Measurements from ENCODE around the gene PITPNM2. TPM values are rescaled to one million over a fixed set of nuclear protein-coding genes. Genes with fewer than 3 reads are reported as not detected.

The PITPNM2 gene
- 2.9 and 4.1 TPM in 2 replicates for total RNA-seq

GRCh38 chr12:123150744-123151456 lies at the start of gene PITPNM2:
PITPNM2 (minus strand) TSS chr12:123151090; CDS start chr12:123034590, 116,500 bp downstream.

Other genes starting within 250 kb of the PITPNM2 start
- 6.3 and 10.5 TPM in 2 replicates for gene ABCB9, start 184.6 kb downstream of the PITPNM2 start, total RNA-seq
- gene OGFOD2, start 175.8 kb downstream of the PITPNM2 start, total RNA-seq: 7.0 and 15.6 TPM in 2 replicates
- gene ARL6IP4, start 170.4 kb downstream of the PITPNM2 start, total RNA-seq: 262 and 285 TPM in 2 replicates
- gene MPHOSPH9, start 82.1 kb upstream of the PITPNM2 start, total RNA-seq: 15.0 and 28.2 TPM in 2 replicates
- 12.0 and 17.7 TPM in 2 replicates for gene MTRFR, start 82.3 kb upstream of the PITPNM2 start, total RNA-seq
- 135 and 193 TPM in 2 replicates for gene CDK2AP1, start 120.8 kb upstream of the PITPNM2 start, total RNA-seq
- gene SBNO1, start 213.8 kb upstream of the PITPNM2 start, total RNA-seq: 16.2 and 17.0 TPM in 2 replicates
- 42.1 and 54.0 TPM in 2 replicates for gene KMT5A, start 233.0 kb upstream of the PITPNM2 start, total RNA-seq